ENCODE data around the gene AFTPH.

The AFTPH gene

DNA sequence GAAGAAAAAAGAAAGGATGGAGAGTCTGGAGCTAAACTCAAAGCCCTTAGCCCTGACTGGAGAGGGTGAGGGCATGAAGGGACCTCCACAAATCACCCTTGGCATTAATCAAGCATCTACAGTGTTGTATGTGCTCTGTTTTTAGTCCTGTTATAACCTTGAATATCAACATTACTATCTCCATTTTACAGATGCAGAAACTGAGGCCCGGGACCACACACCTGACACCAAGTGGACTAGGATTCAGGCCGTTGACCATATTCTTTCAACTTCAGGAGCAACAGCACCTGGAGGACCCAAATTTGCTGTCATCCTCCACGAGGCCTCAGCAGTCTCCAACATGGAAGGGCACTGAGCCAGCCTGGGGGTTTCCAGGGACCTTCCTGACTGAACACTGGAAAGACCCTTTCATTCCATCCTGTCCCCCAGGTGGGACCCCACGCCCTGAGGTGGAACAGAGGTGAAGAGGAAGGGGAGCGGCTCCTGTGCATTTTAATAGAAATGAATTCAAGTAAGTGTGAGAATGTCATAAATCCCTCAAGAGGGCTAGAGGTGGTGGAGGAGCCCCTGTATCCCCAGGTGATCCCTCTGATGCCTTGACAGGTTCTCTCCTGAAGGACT is 88.6 kb downstream of the AFTPH start:
- DNase-seq (ENCODE audit: low spot score) = no peak

- no peak for DNase-seq (ENCODE audit: low spot score)
Measured at GRCh38 chr2:64613276-64613675, 89.1 kb downstream of the AFTPH start.

DNA sequence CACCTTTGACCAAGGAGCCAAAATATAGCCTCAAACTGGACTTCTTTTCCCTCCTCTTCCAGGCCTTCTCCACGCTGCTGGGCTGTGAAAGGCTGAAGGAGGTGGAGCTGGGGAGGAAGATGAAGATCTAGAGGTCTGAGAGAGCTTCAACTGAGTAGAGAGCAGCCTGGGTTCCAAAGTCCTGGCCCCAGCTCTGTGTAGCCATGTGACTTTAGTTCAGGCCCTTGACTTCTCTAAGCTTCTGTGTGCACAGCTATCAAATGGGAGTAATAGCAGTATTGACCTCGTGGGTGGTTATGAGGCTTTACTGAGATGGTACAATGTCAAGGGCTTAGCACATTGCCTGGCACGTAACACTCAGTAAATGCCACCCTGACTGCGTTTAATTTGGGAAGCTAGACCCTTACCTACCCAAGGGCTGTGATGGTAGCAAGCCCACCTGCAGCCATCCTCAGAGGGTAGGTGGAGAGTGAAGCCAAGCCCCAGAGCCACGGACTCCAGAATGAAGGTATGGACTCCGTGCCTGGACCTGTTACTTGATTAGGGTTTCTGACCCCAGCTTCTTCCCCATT is 91.2 kb downstream of the AFTPH start:
- DNase-seq (ENCODE audit: low spot score) = no peak

- DNase-seq (ENCODE audit: low spot score) = no peak
Measured at GRCh38 chr2:64615844-64616536, 91.9 kb downstream of the AFTPH start.

DNA sequence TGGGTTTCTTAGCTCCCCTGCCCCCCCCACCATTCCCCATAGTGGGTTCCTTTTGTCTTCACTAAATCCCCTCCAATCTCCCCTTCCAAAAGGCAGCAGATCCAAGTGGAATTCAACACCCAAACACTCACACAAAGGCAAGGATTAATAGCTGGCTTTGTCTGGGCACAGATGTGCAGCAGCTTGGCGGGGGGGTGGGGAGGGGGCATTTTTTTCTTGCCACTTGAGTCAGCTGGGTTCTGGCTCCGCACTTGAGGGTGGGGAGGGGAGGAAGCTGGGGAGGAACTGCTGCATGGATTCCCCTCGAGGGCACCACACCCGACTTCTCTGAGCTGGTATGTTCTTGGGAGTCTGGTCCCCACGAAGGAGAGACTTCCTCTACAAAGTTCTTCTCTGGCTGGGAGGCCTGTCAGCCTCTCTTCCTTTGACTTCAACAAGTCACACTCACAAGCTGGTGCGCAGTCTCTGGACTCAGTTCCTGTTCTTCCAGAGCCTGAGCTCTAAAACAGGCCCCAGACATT is 93.6 kb downstream of the AFTPH start:
- no peak for DNase-seq (ENCODE audit: low spot score)

GRCh38 chr2:64620661-64621060 is 96.5 kb downstream of the AFTPH start:
- DNase-seq (ENCODE audit: low spot score) = no peak

- no peak for DNase-seq (ENCODE audit: low spot score)
Measured at GRCh38 chr2:64622443-64623241, 98.5 kb downstream of the AFTPH start.

DNA sequence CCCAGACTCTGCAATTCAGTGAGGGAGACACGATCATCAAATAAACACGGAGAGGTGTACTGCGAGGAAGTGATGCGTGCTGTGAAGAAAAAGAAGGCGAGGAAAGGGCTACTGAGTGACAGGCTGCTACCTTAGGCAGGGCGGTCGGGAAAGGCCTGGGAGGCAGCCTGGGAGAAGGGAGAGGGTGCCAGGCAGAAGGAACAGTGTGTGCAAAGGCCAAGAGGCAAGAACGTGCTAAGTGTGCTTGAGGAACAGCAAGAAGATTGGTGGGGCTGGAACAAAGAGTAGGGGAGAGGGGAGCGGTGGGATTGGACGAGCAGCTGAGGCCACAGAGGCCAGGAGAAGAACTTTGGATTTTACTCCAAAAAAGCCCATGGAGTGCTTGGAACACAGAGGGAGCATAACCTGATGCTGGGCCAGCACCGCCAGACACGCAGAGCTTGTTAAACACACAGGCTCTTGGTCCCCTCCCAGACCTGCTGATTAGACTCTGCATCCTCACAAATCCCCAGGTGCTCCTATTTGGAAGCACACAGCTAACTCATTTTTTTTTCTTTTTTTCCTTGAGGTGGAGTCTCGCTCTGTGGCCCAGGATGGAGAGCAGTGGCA is 99.2 kb downstream of the AFTPH start:
- DNase-seq (ENCODE audit: low spot score) = no peak

DNA sequence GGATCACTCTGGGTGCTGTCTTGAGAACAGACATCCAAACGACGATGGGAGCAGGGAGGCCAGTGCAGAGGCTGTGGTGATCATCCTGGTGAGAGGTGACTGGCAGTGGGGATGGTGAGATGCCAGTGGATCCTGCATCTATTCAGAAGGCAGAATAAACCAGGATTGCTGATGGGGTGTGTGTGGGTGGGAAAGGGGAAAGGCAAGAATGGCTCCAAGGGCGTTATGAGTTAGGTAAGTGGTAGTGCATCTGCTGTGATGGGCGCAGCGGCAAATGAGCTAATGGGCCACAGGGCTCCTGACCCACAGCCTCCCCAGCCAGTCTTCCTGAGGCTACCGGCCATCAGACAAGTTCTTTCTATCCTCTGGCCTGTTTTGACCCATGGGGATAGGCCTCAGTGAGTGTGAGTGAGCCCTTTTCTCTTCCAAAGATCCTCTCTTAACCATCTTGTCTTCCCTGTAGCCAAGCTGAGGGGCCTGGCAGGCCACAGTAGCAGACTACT is 100.0 kb downstream of the AFTPH start:
- no peak for DNase-seq (ENCODE audit: low spot score)

GRCh38 chr2:64624862-64625261 is 100.7 kb downstream of the AFTPH start:
- DNase-seq (ENCODE audit: low spot score) = no peak

DNA sequence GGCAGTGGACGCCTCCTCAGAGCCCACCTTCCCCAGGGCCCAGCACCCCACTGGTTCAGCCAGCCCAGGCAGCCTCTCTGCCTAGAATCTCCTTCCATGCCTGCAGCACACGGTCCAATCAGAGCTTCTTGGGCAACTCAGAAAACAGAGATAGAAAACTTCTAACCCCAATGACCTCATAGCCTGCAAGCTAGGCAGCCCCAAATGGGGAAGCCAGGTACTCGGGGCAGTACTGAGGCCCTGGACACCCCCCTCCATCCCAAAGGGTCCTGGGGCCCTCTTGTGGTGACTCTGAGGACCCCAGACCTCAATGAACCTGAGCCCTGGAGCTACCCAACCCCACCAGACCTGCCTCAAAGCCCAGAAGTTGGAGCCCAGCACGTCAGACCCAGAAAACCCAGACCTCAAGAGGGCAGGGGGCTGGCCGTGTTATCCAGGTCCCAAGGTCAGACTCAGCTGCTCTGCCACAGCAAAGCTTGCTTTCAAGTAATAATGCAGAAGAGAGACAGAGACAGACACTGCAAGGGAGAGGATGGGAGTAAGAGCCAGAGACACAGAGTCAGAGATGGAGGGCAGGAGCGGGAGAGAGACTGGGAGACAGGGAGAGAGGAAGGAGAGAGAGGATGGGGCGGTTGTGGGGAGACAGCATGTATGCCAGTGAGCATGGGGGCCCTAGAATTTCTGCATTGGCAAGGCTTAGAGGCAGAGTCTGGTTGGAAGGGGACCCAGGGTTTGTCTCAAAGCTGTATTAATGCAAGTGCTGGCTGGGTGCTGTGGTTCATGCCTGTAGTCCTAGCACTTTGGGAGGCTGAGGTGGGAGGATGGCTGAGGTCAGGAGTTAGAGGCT is 101.4 kb downstream of the AFTPH start:
- no peak for DNase-seq (ENCODE audit: low spot score)

DNA sequence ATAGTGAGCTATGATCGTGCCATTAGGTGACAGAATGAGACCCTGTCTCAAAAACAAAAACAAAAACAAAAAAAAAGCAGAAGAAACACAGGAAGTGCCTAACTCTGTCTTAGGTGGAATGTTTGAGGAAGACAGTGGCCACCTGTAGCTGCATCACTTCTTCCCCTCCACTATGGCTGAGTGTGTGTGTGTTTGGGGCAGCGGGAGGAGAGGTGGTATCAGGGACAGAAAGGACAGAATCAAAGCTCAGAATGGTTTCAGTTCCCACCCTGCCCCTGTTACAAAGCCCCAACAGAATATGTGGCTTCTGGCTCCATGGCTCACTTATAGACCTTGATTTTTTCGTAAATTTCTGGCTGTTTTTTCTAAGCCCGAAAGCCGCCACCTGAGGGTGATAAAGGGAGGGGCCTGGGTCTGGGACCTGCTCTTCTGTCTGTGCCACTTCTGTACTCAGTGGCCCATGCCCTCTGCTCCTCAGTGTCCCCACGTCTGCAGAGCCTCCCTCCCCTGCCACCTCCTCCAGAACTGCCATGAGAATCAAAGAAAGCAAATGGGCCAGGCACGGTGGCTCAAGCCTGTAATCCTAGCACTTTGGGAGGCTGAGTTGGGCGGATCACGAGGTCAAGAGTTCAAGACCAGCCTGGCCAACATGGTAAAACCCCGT is 102.2 kb downstream of the AFTPH start:
- no peak for DNase-seq (ENCODE audit: low spot score)

DNA sequence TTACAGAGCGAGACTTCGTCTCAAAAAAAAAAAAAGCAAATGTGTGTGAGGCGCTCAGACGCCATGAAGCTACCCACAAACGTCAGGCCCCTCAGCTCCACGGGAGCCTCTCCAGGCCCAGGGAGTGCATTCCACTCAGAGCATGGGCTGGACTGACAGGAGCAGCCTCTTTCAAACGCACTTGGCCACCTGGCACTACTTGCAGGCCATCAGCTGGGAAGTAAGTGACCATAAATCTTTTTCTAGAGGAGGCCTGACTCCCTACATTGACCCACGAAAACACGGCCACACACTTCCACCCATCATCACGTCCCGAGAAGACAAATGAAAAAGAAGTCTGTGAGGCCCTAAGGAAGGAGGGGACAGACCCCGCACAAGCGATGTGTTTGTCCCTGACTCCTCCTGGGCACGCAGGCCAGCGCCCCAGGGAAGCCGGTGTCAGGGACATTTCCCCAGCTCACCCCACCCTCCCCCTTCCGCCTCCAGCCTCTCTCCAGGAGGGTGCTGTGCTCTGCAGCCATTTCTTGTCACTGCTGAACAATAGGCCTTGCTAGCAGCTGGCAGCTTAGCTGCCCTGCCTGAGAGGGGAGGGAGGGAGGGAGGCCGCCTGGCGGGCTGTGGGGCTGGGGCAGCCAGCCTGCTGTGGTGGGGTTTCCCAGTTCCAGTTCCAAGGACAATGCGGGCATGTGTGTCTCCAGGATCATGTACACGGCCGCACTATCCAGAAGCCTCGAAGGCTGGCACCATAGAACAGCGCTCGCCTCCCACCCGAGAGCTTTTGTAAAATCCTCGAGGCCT is 103.0 kb downstream of the AFTPH start:
- DNase-seq (ENCODE audit: low spot score) = no peak

DNA sequence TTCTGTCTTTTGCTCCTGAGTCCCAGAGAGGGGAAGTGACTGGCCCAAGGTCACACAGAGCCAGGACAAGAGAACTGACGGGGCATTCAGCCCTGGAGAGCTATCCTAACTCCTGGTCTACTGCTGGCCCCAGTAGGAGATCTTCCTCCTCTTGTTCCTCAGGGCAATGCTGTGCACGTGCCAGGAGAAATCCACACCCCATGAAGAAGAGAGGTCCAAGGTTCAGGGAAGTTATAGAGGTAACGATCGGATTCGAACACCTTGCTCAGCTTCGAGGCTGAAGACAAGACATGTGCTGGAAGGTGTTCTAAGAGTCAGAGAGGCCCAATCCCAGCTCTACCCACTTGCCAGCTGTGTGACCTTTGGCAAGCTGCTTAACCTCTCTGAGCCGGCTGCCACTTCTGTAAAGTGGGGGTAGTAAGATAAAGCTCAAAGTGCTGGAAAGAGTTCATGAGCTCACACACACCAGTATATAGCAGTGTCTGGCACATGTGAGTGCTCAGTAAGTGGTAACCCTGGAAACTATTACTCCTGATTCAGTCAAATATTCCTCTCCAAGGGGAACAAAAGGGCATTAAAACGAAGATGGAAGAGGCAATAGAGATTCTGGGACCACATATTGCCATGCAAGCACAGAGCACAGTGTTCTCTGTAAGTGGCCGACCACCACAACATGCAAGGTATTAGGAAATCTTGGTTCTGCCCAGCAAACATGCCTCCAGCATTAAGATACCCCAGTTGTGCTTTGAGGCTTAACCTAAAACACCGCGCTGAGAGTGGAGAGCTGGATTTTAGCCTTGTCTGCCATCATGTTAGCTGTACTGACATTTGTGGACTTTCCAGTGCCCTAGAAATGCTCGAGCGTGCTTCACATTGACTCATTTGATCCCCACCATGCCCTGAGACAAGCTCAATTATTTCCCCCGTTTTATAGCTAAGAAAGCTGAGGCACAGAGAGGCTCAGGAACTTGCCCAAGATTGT is 104.0 kb downstream of the AFTPH start:
- no peak for DNase-seq (ENCODE audit: low spot score)

GRCh38 chr2:64629329-64629781 is 105.2 kb downstream of the AFTPH start:
- DNase-seq (ENCODE audit: low spot score) = no peak

- DNase-seq (ENCODE audit: low spot score) = no peak
Measured at GRCh38 chr2:64629875-64630274, 105.7 kb downstream of the AFTPH start.

GRCh38 chr2:64630752-64631151 is 106.6 kb downstream of the AFTPH start:
- no peak for DNase-seq (ENCODE audit: low spot score)

GRCh38 chr2:64631771-64632170 is 107.6 kb downstream of the AFTPH start:
- no peak for DNase-seq (ENCODE audit: low spot score)

All from hematopoietic multipotent progenitor cell treated with erythropoietin and hydrocortisone succinate and interleukin-3 and kit ligand, for 17 days (in vitro differentiated cells).